C4-2B (cell line): ENCODE measurements around the gene SIPA1L2.

ENCODE experiments used
- H3K27ac ChIP-seq: fragments of 450-650 bp; 2 replicates; pipeline ENCODE4 v1.5.1; 2017
- ZFX ChIP-seq: fragments of 450-650 bp; IDR thresholded peaks from 2 replicates; pipeline ENCODE4 v1.6.1; 2017
- TF ChIP-seq, protein P1 (sequence below): fragments of 450-650 bp; conservative IDR thresholded peaks from 2 replicates; pipeline ENCODE4 v1.5.1; 2017; ENCODE audit warnings: mild to moderate bottlenecking

SIPA1L2 gene

DNA sequence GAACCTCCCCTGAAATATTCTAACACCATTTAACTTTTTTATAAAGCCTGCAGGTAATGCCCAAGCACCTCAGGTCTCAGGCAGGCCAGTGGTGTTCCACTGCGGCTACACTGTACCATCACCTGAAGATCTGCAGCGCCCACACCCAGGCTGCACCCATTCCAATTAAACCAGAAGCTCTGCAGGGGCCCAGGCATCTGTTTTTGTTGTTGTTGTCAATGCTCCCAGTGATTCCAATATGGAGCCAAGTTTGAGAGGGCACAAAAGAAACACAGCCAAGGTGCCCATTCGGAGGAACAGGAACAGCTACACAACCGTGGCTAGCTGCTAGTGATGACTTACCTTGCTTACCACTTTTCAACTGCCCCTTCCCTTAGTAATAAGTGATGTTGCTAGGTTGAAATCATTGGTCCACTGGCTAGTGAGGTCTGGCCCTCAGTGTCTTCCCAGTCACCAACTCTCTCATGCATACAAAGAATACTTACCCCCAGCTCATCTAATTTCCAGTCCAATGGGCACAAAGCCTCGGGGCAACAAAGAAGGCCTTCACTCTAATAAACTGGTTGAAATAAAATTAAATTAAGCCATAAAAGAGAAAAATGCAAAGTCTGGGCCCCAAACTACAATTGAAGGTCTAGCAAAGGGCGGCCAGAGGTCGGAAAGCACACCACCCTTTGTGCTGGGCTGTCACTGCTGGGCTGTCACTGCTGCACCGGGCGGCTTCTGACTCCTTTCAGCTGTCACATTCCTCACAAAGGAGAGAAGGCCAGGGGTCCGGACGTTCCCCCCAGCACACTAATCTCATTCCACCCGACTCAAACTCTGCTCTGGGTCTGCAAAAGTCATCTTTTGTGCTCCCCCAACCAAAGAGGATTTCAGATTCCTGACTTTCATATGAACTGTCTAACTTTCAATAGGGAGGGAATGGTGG lies 34.9 kb downstream of the SIPA1L2 start:
- TF ChIP-seq ZFX: no peak
- TF ChIP-seq, protein P1, sequence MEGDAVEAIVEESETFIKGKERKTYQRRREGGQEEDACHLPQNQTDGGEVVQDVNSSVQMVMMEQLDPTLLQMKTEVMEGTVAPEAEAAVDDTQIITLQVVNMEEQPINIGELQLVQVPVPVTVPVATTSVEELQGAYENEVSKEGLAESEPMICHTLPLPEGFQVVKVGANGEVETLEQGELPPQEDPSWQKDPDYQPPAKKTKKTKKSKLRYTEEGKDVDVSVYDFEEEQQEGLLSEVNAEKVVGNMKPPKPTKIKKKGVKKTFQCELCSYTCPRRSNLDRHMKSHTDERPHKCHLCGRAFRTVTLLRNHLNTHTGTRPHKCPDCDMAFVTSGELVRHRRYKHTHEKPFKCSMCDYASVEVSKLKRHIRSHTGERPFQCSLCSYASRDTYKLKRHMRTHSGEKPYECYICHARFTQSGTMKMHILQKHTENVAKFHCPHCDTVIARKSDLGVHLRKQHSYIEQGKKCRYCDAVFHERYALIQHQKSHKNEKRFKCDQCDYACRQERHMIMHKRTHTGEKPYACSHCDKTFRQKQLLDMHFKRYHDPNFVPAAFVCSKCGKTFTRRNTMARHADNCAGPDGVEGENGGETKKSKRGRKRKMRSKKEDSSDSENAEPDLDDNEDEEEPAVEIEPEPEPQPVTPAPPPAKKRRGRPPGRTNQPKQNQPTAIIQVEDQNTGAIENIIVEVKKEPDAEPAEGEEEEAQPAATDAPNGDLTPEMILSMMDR: no peak
- H3K27ac ChIP-seq: no peak overlapping the region

DNA sequence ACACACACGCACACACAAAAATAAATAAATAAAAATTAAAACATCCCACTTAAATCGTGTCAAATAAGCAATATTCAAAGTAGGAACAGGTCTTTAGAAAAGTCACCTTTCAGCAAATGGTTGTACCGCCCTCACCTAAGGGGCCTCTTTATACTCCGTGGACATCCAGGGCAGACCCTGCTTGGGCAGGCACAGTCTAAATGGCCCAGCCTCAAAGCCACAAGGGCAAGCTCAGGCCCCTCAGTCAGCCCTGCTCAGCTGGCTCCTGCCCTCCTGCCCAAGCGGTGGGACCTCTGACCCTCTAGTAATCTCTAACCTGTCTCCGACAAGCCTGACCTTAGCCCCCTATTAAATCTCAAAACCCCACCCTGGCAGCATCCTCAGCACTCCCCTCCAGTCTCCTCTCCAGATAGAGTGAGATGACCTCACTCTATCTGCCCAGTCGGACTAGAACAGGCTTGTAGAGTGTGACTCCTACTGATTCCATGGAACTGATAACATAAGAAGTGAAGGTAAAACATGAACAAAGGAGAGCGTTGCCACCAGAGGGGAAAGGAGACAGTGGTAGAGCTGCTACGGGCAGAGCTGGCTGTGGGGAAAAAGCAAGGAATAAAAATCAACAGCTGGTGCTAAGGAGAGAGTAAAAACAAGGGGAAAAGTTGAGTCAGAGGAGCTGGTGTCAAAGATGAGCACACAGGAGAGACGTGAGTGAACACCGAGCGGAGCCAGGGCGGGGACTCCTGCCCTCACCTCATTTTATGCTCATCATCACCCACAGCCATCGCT lies 36.0 kb downstream of the SIPA1L2 start:
- H3K27ac ChIP-seq: no peak overlapping the region
- TF ChIP-seq ZFX: no peak
- TF ChIP-seq, protein P1: no peak

DNA sequence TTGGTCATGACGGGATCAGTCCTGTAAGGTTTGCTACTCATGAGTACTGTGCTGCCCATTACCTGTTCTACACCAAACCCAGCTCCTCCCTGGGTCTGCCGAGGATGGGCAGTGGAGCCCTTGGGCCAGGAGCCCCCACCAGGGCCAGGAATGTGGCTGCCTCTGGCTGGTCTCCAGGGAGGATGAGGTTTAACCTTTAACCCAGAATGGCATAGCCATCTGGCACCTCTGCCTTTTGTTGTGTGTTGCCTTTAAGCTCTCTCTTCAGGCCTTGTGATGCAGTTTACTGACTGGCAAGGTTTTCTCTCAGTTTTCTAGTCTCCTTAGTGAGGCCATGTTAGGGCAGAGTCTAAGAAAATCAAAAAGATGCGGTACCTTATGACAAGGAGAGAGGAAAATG lies 38.6 kb downstream of the SIPA1L2 start:
- TF ChIP-seq, protein P1: no peak
- TF ChIP-seq ZFX: no peak
- no peak overlapping the region for H3K27ac ChIP-seq

DNA sequence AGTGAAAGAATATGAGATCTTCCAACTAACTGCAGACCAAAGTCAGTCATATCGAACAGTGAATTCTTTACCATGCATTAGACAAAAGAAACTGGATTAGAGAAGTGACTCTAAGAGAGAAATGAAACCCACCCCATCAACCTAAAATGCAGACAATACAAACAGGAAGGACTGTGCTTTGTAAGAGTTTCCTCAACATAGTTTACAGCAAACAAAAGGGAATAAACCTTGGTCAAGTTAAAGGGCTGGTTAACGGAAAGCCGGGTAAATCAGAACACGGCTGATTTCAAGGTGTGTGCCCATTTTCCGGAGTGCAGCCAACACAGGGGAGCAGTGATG lies 39.2 kb downstream of the SIPA1L2 start:
- no peak overlapping the region for H3K27ac ChIP-seq
- no peak for TF ChIP-seq ZFX
- TF ChIP-seq, protein P1: no peak

DNA sequence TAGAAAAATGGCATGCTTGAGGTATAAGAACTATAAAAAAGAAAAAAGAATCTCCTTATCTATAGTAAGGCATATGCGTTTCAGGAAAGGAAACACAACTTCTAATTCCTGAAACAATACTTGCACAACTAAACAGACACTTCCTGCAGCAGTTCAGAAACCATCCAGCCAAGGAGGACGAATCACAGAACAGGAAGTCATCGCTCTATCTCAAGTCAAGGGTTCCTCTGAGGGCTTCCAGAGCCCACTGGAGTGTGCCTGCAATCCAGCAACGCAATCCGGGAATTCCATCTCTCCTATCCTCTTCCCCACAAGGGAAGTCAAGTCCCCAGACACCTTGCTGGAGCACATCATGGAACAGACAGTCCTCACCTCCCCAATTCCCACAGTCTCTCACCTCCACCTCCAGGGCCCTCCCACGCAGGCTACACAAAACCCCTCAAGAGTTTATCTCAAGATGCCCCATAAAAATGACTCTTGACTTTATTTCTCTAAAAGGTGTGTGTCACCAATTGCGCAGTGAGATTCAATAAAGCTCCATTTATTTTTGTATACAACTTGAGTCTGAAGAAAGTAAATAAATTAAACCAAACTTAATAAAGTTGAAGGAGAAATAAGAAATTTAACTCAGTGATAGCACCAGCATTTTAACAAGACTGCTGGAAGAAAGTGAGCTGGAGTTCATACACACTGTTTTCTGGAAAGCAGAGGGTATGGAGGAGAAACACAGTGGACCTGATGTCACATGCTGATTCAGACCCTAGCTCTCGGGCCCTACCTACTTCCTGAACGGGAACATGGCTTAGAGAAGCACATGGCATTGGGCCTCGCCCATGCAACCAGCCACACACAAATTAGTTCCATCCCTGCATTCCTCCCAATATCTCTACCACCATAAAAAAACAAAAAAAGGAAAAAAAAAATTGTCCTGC lies 39.9 kb downstream of the SIPA1L2 start:
- TF ChIP-seq, protein P1: no peak
- no peak for TF ChIP-seq ZFX
- no peak overlapping the region for H3K27ac ChIP-seq

DNA sequence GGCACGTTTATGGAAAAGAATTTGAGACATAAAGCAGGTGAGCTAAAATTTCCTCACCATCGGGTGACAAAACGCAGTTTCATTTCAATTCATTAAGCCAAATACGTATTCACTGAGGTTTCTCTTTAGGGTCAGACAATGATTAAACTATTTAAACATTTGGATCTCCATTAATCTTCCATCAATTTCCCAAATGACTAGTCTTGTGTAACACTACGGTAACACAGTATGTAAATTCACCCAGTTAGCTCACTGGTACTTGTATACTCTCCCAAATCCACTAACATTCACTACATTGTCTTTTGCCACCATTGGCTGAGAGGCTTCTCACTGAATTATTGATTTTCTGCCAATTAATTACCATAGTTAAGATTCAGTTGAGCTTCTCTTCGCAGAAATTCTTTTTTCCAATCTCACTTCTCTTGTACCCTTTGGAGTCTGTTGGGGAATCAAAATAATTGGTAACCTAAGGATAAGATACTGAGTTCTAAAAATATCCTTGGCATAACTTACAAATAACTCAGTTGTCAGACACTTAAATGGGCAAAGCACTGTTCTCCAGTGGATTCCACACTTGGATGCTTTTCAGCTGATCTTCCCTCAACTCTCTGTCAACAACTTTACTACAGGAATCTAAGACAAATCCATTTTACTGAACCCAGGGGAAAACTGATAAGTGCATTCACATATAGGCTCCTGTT lies 40.7 kb downstream of the SIPA1L2 start:
- no peak overlapping the region for H3K27ac ChIP-seq
- TF ChIP-seq, protein P1: no peak
- TF ChIP-seq ZFX: no peak
